Measurements from ENCODE around the gene IL5.
A peak's percentile ranks its signal among the peaks of the same experiment; 100 is the strongest.

Gene IL5

DNA sequence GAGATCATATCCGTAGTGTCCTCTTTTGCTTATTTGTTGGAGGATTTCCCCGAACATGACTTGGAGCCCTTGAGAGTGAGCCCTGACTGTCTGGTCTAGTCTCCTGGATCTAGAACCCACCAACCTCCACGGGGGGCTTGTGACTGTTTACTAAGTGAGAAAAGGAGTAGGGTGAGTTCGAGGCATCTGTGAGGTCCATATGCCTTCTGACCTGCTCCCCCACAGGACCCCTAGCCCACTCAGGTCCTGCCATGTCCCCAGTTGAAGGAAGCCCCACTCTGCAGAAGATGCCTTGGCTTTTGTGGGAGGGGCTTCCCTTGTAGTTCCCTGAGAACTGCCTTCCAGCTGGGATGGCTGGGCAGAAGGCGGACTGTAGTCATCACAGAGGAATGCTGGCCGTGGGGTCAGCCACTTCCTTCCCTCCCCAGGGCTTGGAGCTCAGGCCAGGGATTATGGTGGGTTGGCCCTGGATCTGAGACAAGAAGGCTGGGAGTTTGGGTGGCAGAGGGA is 45.8 kb downstream of the IL5 start:
- peaks cover 60% of the 10 kb centered on the region for H3K4me1 Mint-ChIP-seq (ENCODE audit: low read depth)
- peak overlapping the region; percentile 87 for H3K27ac Mint-ChIP-seq
- no peaks in the 10 kb centered on the region for H3K27me3 Mint-ChIP-seq

GRCh38 chr5:132496631-132497487 is 46.5 kb downstream of the IL5 start:
- Mint-ChIP-seq H3K36me3 (ENCODE audit: low read depth) (no peaks in the 10 kb centered on the region), H3K4me1 (ENCODE audit: low read depth) (peaks cover 66% of the 10 kb centered on the region), H3K27ac (peak overlapping the region; percentile 93), H3K9me3 (no peaks in the 10 kb centered on the region), H3K4me3 (peak overlapping the region; percentile 87), H3K27me3 (no peaks in the 10 kb centered on the region)

More for the DNA sequence above, 45.8 kb downstream of the IL5 start:
- Mint-ChIP-seq H3K4me3 (peak overlapping the region; percentile 87), H3K9me3 (no peaks in the 10 kb centered on the region), H3K36me3 (ENCODE audit: low read depth) (no peaks in the 10 kb centered on the region)

DNA sequence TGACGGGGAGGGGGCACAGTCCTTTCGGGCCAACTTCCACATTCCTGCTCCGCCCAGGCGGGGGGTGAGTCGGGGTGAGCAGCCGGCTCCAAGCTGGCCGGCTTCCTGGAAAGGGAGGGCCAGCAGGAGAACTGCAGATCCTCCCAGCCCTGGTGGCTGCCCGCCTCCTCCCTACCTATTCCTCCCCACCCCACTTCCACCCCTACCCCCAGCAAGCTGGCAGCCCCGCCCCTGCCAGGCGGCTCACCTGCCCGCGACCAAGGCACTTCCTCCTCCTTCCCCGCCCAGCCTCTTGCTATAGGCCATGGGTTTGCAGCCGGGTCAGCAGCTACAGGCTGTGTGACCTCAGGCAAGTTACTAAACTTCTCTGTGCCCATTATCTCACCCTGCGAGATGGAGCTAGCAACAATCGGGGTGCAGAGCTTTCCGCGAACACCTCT is 47.1 kb downstream of the IL5 start:
- H3K9me3 Mint-ChIP-seq, result no peaks in the 10 kb centered on the region
- H3K4me1 Mint-ChIP-seq (ENCODE audit: low read depth), result peaks cover 70% of the 10 kb centered on the region
- peak overlapping the region; percentile 87 for H3K4me3 Mint-ChIP-seq
- H3K36me3 Mint-ChIP-seq (ENCODE audit: low read depth), result no peaks in the 10 kb centered on the region
- H3K27me3 Mint-ChIP-seq, result no peaks in the 10 kb centered on the region
- peak overlapping the region; percentile 93 for H3K27ac Mint-ChIP-seq

DNA sequence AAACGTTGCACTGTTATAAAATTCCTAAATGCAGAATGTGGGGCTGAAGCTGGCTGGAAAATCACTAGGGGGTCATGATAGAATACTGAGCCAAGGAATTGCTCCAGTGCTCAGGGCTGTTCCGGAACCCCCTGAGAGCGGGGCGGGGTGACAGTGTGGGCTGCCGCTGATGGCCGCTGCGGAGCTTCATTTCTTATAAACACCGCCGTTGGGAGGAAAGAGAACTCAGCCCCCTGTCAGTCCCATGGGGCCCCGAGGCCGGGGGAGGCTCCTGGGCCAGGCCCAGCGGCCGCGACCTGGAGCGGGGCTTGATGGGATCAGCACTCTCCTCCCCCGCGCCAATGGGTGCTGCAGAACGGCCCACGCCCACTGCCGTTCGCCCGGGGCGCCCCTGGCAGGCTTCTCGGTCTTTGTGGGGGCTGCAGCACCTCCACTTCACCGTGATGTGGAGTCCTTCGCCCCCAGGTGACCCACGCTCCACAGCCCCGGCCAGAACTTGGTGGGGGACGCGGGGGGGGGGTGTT is 47.6 kb downstream of the IL5 start:
- H3K4me3 Mint-ChIP-seq, result peak overlapping the region; percentile 87
- no peaks in the 10 kb centered on the region for H3K27me3 Mint-ChIP-seq
- no peaks in the 10 kb centered on the region for H3K9me3 Mint-ChIP-seq
- H3K4me1 Mint-ChIP-seq (ENCODE audit: low read depth), result peaks cover 68% of the 10 kb centered on the region
- no peaks in the 10 kb centered on the region for H3K36me3 Mint-ChIP-seq (ENCODE audit: low read depth)
- H3K27ac Mint-ChIP-seq, result peak overlapping the region; percentile 89

GRCh38 chr5:132493821-132494220 is 49.5 kb downstream of the IL5 start:
- Mint-ChIP-seq H3K4me3 (no peak overlapping the region), H3K9me3 (no peaks in the 10 kb centered on the region), H3K27ac (peak overlapping the region; percentile 89), H3K4me1 (ENCODE audit: low read depth) (peaks cover 61% of the 10 kb centered on the region), H3K27me3 (no peaks in the 10 kb centered on the region), H3K36me3 (ENCODE audit: low read depth) (peaks cover 12% of the 10 kb centered on the region)

DNA sequence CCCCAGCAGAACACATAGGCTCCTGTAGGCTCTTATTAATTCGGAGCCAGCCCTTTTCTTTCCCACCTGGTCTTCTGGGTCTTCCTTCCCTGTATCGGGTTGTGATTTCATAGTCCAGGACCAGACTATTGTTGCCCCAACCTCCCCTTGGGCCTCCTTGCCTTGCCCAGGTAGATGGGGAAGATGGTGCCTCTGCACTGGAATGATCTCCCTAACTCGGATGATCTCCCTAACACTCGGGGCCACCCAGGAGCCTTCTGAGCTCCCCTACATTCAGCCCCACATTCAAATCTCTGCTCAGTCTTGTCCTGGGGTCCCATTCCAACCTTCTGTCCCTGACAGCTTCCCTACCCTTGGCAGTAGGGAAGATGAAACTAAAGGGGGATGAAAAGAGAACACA is 50.1 kb downstream of the IL5 start:
- Mint-ChIP-seq H3K36me3 (ENCODE audit: low read depth) (peaks cover 18% of the 10 kb centered on the region), H3K9me3 (no peaks in the 10 kb centered on the region), H3K27me3 (no peaks in the 10 kb centered on the region), H3K4me1 (ENCODE audit: low read depth) (peaks cover 66% of the 10 kb centered on the region), H3K4me3 (no peak overlapping the region), H3K27ac (peak overlapping the region; percentile 89)

DNA sequence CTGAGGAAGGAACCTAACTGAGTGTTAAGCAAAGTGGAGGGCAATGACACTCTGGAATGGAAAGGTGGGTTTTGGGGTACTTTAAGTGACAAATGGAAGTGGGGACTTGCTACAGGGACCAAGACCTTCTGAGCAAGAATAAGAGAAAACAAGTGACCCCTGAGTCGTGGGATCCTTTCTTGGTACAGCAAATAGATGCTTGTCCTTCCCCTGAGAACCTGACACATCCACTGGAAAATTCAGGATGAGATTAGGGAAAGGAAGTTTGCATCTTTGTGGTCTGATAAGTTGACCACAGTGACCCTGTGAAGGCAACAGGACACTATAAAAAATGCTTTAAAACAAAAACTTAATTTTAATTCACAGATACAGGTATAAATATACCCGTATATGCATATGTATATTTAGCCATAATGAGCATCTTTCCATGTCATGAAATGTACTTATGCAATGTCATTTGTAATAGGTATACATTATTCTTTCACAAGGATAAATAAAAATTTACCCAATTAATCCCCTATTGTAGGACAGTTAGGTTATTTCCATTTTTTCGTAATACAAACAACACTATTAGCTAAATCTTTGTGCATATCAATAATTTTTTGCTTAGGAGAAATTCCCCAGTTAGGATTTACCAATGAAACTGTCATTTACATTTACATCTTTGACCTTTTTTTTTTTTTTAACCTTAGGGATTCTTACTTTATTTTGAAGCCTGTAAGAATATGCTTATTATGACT is 50.8 kb downstream of the IL5 start:
- H3K4me1 Mint-ChIP-seq (ENCODE audit: low read depth), result peaks cover 66% of the 10 kb centered on the region
- peaks cover 25% of the 10 kb centered on the region for H3K36me3 Mint-ChIP-seq (ENCODE audit: low read depth)
- peak overlapping the region; percentile 86 for H3K4me3 Mint-ChIP-seq
- no peaks in the 10 kb centered on the region for H3K27me3 Mint-ChIP-seq
- H3K27ac Mint-ChIP-seq, result peak overlapping the region; percentile 95
- H3K9me3 Mint-ChIP-seq, result no peaks in the 10 kb centered on the region
